ENCODE data around the gene PFN3.
"Not testable (repeated sequence)": the region's sequence is repeated elsewhere in the genome, so short reads cannot be mapped to it uniquely, and the experiment has no call there.

Gene PFN3

DNA sequence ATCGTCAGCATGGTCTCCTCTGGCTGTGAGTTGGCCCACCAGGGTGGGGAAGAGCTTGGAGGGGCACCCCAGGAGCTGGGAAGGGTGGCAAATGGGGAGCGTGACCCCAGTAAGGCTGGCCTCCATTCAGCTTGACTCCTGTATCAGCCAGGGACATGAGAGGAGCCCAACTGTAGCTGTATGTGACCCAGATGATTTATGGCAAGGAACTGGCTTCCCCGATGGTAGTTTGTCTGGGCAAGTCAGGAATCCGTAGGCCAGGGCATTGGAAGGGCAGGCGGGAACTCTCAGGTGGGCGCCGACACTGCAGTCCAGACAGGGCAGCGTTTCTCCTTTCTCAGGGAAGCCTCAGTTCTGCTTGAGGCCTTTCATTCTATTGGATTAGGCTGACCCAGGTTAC, 13.9 kb downstream of the PFN3 start:
- Mint-ChIP-seq H3K27me3 (peaks cover 32 to 53% of the 10 kb centered on the region in 2 donors), H3K9me3 (no peaks in the 10 kb centered on the region), H3K4me3 (no peak overlapping the region), H3K4me1 (peaks cover 18 to 30% of the 10 kb centered on the region in 2 donors), H3K36me3 (no peaks in the 10 kb centered on the region), H3K27ac (no peak overlapping the region)
- no peak for ATAC-seq (replicated peaks)
- no peak for DNase-seq

DNA sequence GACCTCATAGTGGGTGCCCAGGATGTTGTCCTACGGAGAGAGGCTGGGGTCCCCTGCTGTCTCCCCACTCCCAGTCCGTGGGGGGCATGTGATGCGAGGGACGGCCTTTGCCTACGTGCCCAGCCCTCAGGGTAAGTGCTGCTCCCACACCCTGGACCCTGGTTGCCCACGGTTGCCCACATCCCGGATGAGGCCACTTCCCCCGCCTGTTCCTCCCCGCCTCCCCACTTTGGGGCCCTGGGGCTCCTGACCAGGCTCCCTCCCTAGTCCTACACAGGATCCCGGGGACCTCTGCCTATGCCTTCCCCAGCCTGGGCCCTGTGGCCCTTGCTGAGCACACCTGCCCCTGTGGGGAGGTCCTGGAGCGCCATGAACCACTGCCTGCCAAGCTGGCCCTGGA, 14.7 kb downstream of the PFN3 start:
- peak overlapping the region; percentile 37 for H3K27ac Mint-ChIP-seq
- no peak overlapping the region for H3K4me3 Mint-ChIP-seq
- H3K27me3 Mint-ChIP-seq = peaks cover 32 to 53% of the 10 kb centered on the region in 2 donors
- no peaks in the 10 kb centered on the region for H3K9me3 Mint-ChIP-seq
- ATAC-seq (replicated peaks) = no peak
- no peak for DNase-seq
- H3K4me1 Mint-ChIP-seq = peaks cover 12 to 23% of the 10 kb centered on the region in 2 donors
- H3K36me3 Mint-ChIP-seq = no peaks in the 10 kb centered on the region

DNA sequence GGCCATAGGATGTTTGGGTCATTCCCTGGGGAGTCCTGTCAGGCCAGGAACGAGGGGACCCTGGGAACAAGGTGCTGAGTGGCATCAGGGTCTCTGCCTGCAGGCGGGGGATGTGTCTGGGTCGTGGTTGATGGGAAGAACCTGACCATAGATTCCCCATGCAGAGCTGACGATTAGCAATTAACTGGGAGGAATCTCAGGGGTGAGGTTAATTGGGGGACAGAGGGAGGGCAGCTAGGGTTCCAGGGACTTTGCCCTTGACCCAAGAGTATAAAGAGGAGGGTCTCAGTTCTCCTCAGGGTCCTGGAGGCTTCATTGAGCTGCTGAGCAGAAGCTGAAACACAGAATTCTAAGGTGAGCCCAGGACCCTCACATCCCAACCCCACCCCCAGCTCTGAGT, 16.3 kb downstream of the PFN3 start, which contains the start of gene SLC34A1:
TSS of gene SLC34A1 (plus strand) at position 301 of the 400 bp plus-strand sequence. CDS start 1,308 bp downstream, outside the sequence.
- ATAC-seq (replicated peaks) = no peak

DNA sequence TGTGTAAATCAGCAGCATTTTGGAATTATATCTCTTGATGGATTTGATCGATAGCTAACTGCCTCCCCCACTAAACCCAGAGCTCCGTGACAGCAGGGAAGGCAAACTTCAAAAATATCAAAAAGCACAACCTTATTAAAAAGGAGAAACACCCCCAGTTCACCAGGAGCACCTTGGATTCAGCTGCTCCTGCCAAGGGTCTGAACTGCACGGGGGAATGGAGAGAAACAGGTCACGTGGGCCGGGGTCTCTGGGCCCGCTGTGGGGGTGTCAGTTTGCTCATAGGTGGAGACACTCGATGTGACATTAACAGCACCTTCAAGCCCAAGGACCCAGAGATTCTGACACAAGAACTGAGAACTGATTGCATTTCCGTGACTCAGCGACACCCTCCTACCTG, 17.3 kb downstream of the PFN3 start:
- Mint-ChIP-seq H3K27me3 (peaks cover 20 to 34% of the 10 kb centered on the region in 2 donors), H3K4me1 (peaks cover 6 to 15% of the 10 kb centered on the region in 2 donors), H3K36me3 (no peaks in the 10 kb centered on the region), H3K4me3 (no peak overlapping the region), H3K27ac (no peak overlapping the region), H3K9me3 (no peaks in the 10 kb centered on the region)
- no peak for ATAC-seq (replicated peaks)
- no peak for DNase-seq

More for the DNA sequence above, 16.3 kb downstream of the PFN3 start, which contains the start of gene SLC34A1:
- H3K9me3 Mint-ChIP-seq = no peaks in the 10 kb centered on the region
- H3K27ac Mint-ChIP-seq = no peak within 1 kb of the TSS
- H3K4me3 Mint-ChIP-seq = no peak within 1 kb of the TSS
- no peak for DNase-seq
- H3K4me1 Mint-ChIP-seq = peaks cover 5 to 13% of the 10 kb centered on the region in 2 donors
- peaks cover 25 to 41% of the 10 kb centered on the region in 2 donors for H3K27me3 Mint-ChIP-seq
- no peaks in the 10 kb centered on the region for H3K36me3 Mint-ChIP-seq

DNA sequence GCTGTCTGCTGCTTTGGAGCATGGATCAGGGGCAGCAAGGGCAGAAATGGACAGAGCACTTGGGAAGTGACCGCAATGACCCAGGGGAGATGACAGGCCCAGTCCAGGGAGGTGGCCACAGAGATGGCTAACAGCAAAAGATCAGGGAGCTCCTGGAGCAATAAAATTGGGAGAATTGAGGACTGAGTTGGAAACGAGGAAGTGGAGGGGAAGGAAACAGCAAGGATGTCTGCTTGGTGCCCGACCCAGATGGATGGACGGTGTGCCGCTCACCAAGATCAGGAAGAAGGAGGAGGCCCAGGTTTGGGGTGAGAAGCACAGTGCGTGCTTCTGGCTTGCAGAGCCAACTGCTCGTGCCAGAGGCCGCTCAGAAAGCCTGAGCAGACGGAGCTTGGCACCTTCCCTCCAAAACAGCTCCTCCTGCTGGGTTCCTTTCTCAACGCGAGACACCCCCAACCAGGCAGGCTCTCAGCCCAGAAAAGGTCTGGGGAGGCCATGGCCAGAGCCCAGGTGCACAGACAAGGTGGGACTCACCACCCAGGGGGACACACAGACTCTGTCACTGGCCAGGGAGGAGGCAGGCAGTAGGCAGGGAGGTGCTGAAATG, 17.9 kb downstream of the PFN3 start:
- Mint-ChIP-seq H3K4me1 (peaks cover 6 to 15% of the 10 kb centered on the region in 2 donors), H3K27ac (no peak overlapping the region), H3K4me3 (no peak overlapping the region), H3K36me3 (no peaks in the 10 kb centered on the region), H3K27me3 (peaks cover 20 to 31% of the 10 kb centered on the region in 2 donors), H3K9me3 (no peaks in the 10 kb centered on the region)
- ATAC-seq (replicated peaks) (peak in 1 of 2 donors; percentile 12), DNase-seq (no peak)

DNA sequence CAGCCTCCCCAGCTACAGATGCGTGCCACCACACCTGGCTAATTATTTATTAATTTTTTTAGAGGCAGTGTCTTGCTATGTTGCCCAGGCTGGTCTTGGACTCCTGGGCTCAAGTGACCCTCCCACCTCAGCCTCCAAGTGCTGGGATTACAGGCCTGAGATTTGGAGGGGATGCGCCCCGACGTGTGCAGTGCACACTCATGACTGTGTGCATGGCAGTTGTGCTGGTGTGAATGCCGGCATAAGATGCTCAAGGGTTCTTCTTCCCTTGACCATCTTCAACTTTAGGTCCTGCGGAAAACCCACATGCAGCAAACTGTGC, 19.7 kb downstream of the PFN3 start:
- DNase-seq (no peak), ATAC-seq (replicated peaks) (no peak)
- H3K27ac Mint-ChIP-seq = no peak overlapping the region
- H3K36me3 Mint-ChIP-seq = no peaks in the 10 kb centered on the region
- no peaks in the 10 kb centered on the region for H3K9me3 Mint-ChIP-seq
- no peak overlapping the region for H3K4me3 Mint-ChIP-seq
- peaks cover 20 to 31% of the 10 kb centered on the region in 2 donors for H3K27me3 Mint-ChIP-seq
- H3K4me1 Mint-ChIP-seq = peaks cover 6 to 15% of the 10 kb centered on the region in 2 donors

DNA sequence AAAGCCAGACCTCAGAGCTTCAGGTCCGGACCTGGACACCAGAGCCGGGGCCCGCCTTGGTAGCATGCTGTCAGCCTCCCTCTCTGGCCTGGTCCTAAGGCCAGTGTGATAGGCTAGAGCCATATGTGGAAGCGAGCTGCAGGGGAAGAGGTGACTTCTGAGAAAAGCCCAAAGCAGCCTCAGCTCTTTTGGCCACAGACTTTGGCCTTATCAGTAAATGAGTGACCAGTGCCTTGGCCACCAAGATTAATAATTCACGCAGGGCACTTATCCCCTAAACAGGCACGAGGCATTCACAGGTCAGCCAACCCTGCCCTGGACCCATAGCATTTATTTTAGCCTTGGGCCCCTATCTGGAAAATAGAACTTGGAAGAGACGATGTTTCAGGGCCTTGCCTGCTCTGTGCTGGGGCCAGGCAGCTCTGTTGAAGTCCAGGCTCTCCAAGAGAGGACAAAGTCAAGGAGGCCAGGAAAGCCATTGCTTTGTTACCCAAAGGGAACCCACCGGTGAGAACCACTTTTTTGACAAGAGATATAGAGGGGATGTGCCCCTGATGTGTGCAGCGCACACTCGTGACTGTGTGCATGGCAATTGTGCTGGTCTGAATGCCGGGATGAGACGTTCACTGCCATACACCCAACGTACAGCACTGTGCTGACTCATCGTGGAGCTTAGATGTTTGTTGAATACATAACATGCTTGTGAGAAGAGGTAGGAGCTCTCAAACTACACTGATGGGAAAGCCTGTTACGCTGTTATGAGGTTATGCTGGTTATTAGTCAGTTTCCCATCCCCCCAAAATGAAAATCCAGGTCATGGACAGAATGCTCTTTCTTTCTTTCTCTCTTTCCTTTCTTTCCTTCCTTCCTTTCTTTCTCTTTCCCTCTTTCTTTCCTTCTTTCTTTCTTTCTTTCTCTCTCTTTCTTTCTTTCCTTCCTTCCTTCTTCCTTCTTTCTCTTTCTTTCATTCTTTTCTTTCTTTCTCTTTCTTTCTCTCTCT, 21.3 kb downstream of the PFN3 start:
- ATAC-seq (replicated peaks) (peak; percentile 55 to 74), DNase-seq (no peak)
- peaks cover 11 to 21% of the 10 kb centered on the region in 2 donors for H3K27me3 Mint-ChIP-seq
- no peak overlapping the region for H3K27ac Mint-ChIP-seq
- H3K9me3 Mint-ChIP-seq = no peaks in the 10 kb centered on the region
- peaks cover 6 to 19% of the 10 kb centered on the region in 2 donors for H3K4me1 Mint-ChIP-seq
- H3K4me3 Mint-ChIP-seq = no peak overlapping the region
- no peaks in the 10 kb centered on the region for H3K36me3 Mint-ChIP-seq

DNA sequence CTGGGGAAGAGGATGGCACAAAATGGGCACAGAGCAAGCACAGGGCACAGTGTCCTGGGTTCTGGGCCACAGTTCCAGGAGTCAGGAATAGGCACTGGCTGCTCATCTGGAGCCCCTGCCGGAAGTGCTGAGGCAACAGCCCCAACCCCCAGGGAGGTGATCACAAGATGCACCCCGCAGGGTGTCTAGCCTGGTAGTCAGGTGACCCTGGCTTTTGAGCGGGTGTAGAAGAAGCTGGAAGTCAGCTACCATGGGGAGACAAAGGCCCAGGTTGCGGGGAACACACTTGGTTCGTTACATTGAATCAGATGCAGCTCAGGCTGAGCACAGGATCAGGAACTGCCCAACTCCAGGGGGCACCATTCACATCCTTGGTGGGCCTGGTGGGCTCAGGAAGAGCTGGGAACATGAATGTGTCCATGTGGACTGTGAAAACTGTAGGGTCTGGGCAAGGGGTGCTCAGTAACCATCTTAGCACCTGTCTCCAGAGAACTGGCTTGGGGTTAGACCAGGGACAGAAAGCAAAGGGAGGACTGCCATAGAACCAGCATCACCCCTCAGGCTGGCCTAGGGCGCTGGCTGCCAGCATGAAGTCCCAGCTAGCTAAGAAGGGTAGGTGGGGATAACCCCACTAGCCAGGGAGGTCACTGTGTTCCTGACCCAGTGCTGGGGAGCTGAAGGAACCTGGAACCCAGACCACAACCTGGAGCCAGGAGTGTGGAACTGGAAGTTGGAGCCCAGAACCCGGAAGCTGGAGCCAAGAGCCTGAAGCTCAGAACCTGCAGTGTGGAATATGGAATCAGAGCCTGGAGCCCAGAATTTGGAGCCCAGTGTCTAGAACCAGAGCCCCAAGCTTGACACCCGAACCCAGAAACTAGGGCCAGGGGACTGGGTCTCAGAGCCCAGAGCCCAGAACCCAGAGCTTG, 22.3 kb downstream of the PFN3 start:
- Mint-ChIP-seq H3K27me3 (peaks cover 2 to 12% of the 10 kb centered on the region in 2 donors), H3K9me3 (no peaks in the 10 kb centered on the region), H3K27ac (no peak overlapping the region), H3K4me3 (no peak overlapping the region), H3K36me3 (peaks cover 0 to 4% of the 10 kb centered on the region in 2 donors), H3K4me1 (peaks cover 6 to 22% of the 10 kb centered on the region in 2 donors)
- DNase-seq = no peak
- ATAC-seq (replicated peaks) = no peak

DNA sequence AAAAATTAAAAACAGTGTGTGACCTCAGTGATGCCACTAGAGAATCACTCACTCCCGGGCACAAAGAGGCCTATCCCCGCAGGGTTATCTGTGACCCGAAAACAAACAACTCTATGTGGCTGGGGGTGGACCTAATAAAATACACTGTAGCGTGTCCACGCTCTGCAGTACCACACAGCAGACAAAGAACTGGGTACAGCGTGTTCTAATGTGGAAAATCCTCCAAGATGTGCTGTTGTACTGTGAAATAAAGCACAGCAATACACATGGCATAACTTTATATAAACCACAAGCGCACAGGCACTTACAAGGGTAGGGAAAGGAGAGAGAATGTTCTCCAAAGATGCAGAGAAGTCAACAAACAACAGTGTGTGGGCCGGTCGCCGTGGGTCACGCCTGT, 24.4 kb downstream of the PFN3 start:
- Mint-ChIP-seq H3K4me3 (no peak overlapping the region), H3K27me3 (no peaks in the 10 kb centered on the region), H3K4me1 (peaks cover 18 to 35% of the 10 kb centered on the region in 2 donors), H3K9me3 (no peaks in the 10 kb centered on the region), H3K27ac (no peak overlapping the region), H3K36me3 (peaks cover 3 to 21% of the 10 kb centered on the region in 2 donors)
- ATAC-seq (replicated peaks) (no peak), DNase-seq (no peak)

DNA sequence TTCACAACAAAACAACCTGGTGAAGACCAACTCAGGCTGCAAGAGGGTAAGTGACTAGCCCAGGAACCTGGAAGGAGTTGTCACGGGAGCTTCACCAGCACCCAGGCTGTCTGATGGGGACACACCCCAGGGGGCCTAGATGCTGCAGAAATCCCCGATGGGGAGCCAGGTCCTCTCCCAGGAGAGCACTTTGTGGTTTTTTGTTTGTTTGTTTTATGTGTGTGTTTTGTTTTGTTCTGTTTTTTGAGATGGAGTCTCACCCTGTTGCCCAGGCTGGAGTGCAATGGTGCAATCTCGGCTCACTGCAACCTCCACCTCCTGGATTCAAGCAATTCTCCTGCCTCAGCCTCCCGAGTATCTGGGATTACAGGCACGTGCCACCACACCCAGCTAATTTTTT, 24.9 kb downstream of the PFN3 start:
- not testable (repeated sequence) for H3K27me3 Mint-ChIP-seq; H3K4me3 Mint-ChIP-seq; H3K27ac Mint-ChIP-seq; ATAC-seq (replicated peaks); H3K9me3 Mint-ChIP-seq; DNase-seq
- peaks cover 18 to 36% of the 10 kb centered on the region in 2 donors for H3K4me1 Mint-ChIP-seq
- H3K36me3 Mint-ChIP-seq = peaks cover 4 to 21% of the 10 kb centered on the region in 2 donors

DNA sequence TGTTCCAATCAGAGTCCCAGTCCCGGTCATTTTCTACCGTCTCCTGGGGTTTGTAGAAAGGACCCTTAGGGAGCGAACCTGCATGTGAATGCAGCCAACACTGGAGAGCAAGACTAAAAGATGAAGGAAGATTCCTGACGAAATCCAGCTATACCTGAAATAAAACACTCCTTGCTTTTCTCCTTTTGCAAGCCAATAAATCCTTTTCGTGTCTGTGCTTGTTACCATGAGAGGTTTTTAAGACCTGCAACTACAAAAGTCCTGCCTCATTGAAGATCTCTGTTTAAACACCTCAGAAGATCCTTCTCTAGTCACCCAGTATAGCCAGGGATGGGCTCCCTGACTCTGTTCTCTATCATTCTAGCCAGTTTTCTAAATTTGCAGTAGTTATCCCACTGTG, 26.2 kb downstream of the PFN3 start:
- H3K27ac Mint-ChIP-seq = peak overlapping the region; percentile 57
- H3K27me3 Mint-ChIP-seq = no peaks in the 10 kb centered on the region
- no peaks in the 10 kb centered on the region for H3K9me3 Mint-ChIP-seq
- no peak overlapping the region for H3K4me3 Mint-ChIP-seq
- ATAC-seq (replicated peaks) = no peak
- peaks cover 22 to 44% of the 10 kb centered on the region in 2 donors for H3K4me1 Mint-ChIP-seq
- H3K36me3 Mint-ChIP-seq = peaks cover 6 to 26% of the 10 kb centered on the region in 2 donors
- no peak for DNase-seq

DNA sequence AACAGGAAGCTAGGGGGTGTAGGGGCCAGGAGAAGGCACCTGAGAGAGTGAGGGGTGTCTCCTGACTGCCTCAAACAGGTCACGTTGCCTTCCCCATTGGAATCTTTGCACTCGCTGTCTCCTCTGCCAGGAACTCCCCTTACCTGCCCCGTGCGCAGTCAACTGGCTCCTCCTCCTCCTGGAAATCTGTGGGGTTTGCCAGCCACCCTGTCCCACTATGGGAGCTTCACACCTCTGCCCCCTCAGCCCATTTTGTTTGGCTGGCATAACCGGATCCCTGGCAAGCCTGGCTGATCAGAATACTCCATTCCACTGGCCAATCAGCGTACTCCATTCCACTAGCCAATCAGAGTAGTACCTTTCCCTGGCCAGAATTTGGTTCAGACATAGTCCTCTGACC, 26.7 kb downstream of the PFN3 start:
- Mint-ChIP-seq H3K36me3 (peaks cover 10 to 30% of the 10 kb centered on the region in 2 donors), H3K4me1 (peaks cover 24 to 44% of the 10 kb centered on the region in 2 donors), H3K4me3 (no peak overlapping the region), H3K27ac (peak overlapping the region; percentile 57), H3K9me3 (no peaks in the 10 kb centered on the region), H3K27me3 (no peaks in the 10 kb centered on the region)
- DNase-seq = no peak
- ATAC-seq (replicated peaks) = no peak

DNA sequence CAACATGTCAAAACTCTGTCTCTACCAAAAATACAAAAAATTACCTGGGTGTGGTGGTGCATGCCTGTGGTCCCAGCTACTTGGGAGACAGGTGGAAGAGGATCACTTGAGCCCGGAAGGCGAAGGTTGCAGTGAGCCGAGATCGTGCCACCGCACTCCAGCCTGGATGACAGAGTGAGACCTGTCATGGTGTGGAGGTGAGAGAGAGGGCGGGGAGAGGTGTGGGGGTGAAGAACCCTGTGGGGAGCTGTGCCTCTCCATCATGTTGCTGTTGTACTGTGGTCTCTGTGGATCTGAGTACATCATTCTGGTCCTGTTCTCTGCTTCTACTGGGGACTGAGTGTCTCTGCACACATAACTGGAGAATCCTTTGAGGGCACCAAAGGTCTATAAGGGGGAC, 27.6 kb downstream of the PFN3 start:
- Mint-ChIP-seq H3K27me3 (no peaks in the 10 kb centered on the region), H3K27ac (no peak overlapping the region), H3K4me3 (no peak overlapping the region), H3K36me3 (peaks cover 18 to 39% of the 10 kb centered on the region in 2 donors), H3K4me1 (peaks cover 30 to 51% of the 10 kb centered on the region in 2 donors), H3K9me3 (no peaks in the 10 kb centered on the region)
- DNase-seq (no peak), ATAC-seq (replicated peaks) (no peak)

Data from stimulated activated naive B cell treated with anti-CD40 and anti-IgM and Interleukin-4, amounts not matched to agents 10 μg/mL and 1 μg/mL and 100 μg/mL, for 72 hours (primary cell).